GM12864 (cell line): ENCODE measurements around the gene RASAL2.

Experiments
- DNase-seq: peaks from one replicate; pipeline ENCODE4 v3.0.0-alpha.2; 2011; ENCODE audit warnings: low read depth
- H3K4me3 ChIP-seq: 2 replicates; pipeline ENCODE4 v1.5.1; 2011; ENCODE audit warnings: mild to moderate bottlenecking, low read depth, low read length, control low read depth
- CTCF ChIP-seq: IDR thresholded peaks from 2 replicates; pipeline ENCODE4 v1.5.1; 2011; ENCODE audit warnings: low read depth, mild to moderate bottlenecking, moderate library complexity, low read length, control low read depth, inconsistent platforms; ENCODE audit errors: missing control alignments

RASAL2 gene

GRCh38 chr1:178465011-178465410 lies 371.1 kb downstream of the RASAL2 start:
- no peak overlapping the region for H3K4me3 ChIP-seq
- no peak for DNase-seq
- TF ChIP-seq CTCF, result no peak

GRCh38 chr1:178467837-178468236 lies 373.9 kb downstream of the RASAL2 start:
- no peak overlapping the region for H3K4me3 ChIP-seq
- TF ChIP-seq CTCF, result no peak
- DNase-seq, result no peak

GRCh38 chr1:178470411-178470960 lies 376.6 kb downstream of the RASAL2 start:
- DNase-seq, result no peak
- TF ChIP-seq CTCF, result no peak
- no peak overlapping the region for H3K4me3 ChIP-seq

- DNase-seq, result no peak
- TF ChIP-seq CTCF, result no peak
- no peak overlapping the region for H3K4me3 ChIP-seq
Observed at GRCh38 chr1:178472531-178472930, 378.6 kb downstream of the RASAL2 start.

GRCh38 chr1:178477373-178477772 lies 383.5 kb downstream of the RASAL2 start:
- no peak for DNase-seq
- no peak overlapping the region for H3K4me3 ChIP-seq
- no peak for TF ChIP-seq CTCF

- DNase-seq, result no peak
- no peak for TF ChIP-seq CTCF
- H3K4me3 ChIP-seq, result no peak overlapping the region
Observed at GRCh38 chr1:178477841-178478240, 383.9 kb downstream of the RASAL2 start.

GRCh38 chr1:178483251-178483957 lies 389.5 kb downstream of the RASAL2 start:
- H3K4me3 ChIP-seq, result no peak overlapping the region
- no peak for TF ChIP-seq CTCF
- DNase-seq, result no peak
